Esophagus muscularis mucosa (tissue), 3 donors: ENCODE results near the gene PROX2.

Experiments used
- CTCF ChIP-seq, 3 experiments: fragments of 200-600 bp in 2 of 3; fragments of 450-650 bp in 1 of 3; sonication (generic) in 2 of 3; IDR thresholded peaks; one replicate each; pipeline ENCODE4 v1.5.1; 2017 to 2019; ENCODE audit warnings: antibody characterized with exemption in 3 of 3, mild to moderate bottlenecking in 2 of 3, moderate library complexity in 1 of 3
- POLR2A ChIP-seq: fragments of 450-650 bp; IDR thresholded peaks from one replicate; pipeline ENCODE4 v1.6.1; 2017; ENCODE audit warnings: antibody characterized with exemption, moderate library complexity, mild to moderate bottlenecking, low read depth

- no peak for TF ChIP-seq CTCF (IDR thresholded peaks at IDR 0.05)
- TF ChIP-seq POLR2A = no peak
These were observed 28.8 kb downstream of the PROX2 start for GRCh38 chr14:74846968-74847665.
